ENCODE measurements around the gene TSPAN2.

DNA sequence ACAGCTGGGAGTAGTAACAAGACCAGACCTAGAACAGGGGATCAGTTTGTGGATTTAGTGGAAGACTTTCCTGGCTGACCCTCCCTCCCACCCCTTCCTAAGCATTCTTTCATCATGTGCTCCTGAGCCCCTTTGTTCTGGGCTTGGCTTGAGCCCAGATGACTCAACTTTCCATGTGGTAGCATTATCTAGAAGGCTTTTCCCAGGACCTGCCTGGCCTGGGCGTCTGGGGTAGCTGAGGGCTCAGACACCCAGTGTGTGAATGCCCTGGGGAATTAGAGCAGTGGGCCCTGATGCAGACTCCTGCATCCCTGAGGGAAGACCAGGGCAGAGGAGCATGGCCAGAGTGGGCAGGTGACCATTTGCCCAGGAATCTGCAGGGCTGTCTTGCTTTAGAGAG is 44.1 kb upstream of the TSPAN2 start:
- TF ChIP-seq EP300 (IDR thresholded peaks at IDR 0.05) (no peak), MAZ (IDR thresholded peaks at IDR 0.05; ENCODE audit: borderline replicate concordance, low read depth, low read length) (no peak), CTCF (IDR thresholded peaks at IDR 0.05) (no peak), HES2 (IDR thresholded peaks at IDR 0.05) (no peak), KDM1A (IDR thresholded peaks at IDR 0.05; ENCODE audit: low read depth) (no peak)
